IgD-negative memory B cell (primary cell): ENCODE measurements around the gene ZCCHC3. TPM values are rescaled to one million over a fixed set of nuclear protein-coding genes. Genes with fewer than 3 reads are reported as not detected.

Experiments
- H3K27ac Mint-ChIP-seq, 3 donors: one replicate each; pipeline ENCODE4 v1.8.0; 2020 to 2022; ENCODE audit warnings: mild to moderate bottlenecking in 3 of 3, mixed read lengths in 3 of 3, moderate library complexity in 1 of 3
- H3K27me3 Mint-ChIP-seq: one replicate; pipeline ENCODE4 v1.8.0; 2021; ENCODE audit warnings: mixed read lengths
- H3K36me3 Mint-ChIP-seq: one replicate; pipeline ENCODE4 v1.8.0; 2020; ENCODE audit warnings: mild to moderate bottlenecking, mixed read lengths
- H3K4me1 Mint-ChIP-seq, 3 donors: one replicate each; pipeline ENCODE4 v1.8.0; 2020 to 2022; ENCODE audit warnings: mixed read lengths in 3 of 3, mild to moderate bottlenecking in 1 of 3
- H3K4me3 Mint-ChIP-seq, 4 donors: one replicate each; pipeline ENCODE4 v1.8.0; 2020 to 2022; ENCODE audit warnings: mild to moderate bottlenecking in 4 of 4, mixed read lengths in 4 of 4, moderate library complexity in 3 of 4
- H3K9me3 Mint-ChIP-seq, 3 donors: one replicate each; pipeline ENCODE4 v1.8.0; 2020 to 2021; ENCODE audit warnings: mixed read lengths in 3 of 3, mild to moderate bottlenecking in 1 of 3
- polyA plus RNA-seq: library from polyadenylated mRNA; unstranded; fragments of 300-500 nt; fragmentation: Illumina TruSeq; gene quantifications from one replicate; pipeline ENCODE4 v1.2.3, GENCODE V29; 2021

Gene ZCCHC3
- polyA plus RNA-seq, 1 donor from 2014 or later = 16.7 TPM

DNA sequence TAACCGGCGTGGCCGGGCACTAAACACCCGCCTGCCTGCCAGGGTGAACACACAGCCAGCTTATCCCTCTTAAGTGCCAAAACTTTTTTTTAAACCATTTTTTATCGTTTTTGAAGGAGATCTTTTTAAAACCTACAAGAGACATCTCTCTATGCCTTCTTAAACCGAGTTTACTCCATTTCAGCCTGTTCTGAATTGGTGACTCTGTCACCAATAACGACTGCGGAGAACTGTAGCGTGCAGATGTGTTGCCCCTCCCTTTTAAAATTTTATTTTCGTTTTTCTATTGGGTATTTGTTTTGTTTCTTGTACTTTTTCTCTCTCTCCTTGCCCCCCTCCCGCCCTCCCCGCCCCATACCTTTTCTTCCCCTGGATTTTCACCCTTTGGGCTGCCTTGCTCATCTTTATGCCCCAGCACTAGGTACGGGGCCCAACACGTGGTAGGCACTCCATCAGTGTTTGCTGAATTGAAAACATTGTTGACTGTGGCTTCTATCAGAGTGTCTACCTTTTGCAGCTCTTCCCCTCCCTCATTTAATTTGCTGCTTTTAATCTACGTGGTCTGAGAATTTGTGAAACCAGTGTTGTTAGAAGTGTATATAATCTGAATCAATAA is 1.5 kb downstream of the ZCCHC3 start:
- Mint-ChIP-seq H3K27ac (peak overlapping the region; percentile 99 to 100 (median 100)), H3K36me3 (peaks cover 4% of the 10 kb centered on the region), H3K4me3 (peak overlapping the region; percentile 98 to 100 (median 100)), H3K4me1 (peaks cover 23 to 40% (median 29%) of the 10 kb centered on the region in 3 donors), H3K27me3 (no peaks in the 10 kb centered on the region), H3K9me3 (no peaks in the 10 kb centered on the region)

DNA sequence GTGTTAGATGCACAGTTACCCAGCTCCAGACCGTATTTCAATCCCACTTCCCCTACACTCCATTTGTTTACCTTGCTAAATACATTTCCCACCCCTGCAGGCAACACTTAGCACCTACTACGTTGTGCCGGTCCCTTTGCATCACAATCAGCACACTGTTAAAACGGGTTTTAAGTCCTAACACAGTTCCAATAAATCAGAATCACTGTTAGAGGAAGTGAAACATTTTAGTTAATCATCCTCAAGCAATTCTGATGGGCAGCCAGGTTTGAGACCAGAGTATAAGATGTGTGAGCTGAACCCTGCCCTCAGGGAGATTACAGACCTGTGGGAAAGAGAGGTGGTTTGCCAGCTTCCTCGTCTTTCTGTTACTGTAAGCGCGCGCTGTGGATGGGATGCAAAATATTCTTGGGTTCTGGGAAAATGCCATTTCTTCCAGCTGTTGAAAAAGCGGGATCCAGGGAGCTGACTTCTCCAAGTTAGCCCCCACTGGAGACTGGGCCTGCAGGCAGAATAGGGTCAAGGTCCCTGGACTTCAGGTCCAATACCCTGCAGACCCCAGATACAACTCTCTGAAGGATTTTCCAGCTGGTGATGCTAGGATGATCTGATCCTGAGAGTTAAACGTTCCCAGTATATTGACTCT is 3.1 kb downstream of the ZCCHC3 start:
- Mint-ChIP-seq H3K4me1 (peaks cover 23 to 41% (median 29%) of the 10 kb centered on the region in 3 donors), H3K9me3 (no peaks in the 10 kb centered on the region), H3K36me3 (peaks cover 4% of the 10 kb centered on the region), H3K27ac (peak overlapping the region in 2 of 3 donors; percentile 46 to 100), H3K27me3 (no peaks in the 10 kb centered on the region), H3K4me3 (peak overlapping the region; percentile 79 to 83 (median 82))

DNA sequence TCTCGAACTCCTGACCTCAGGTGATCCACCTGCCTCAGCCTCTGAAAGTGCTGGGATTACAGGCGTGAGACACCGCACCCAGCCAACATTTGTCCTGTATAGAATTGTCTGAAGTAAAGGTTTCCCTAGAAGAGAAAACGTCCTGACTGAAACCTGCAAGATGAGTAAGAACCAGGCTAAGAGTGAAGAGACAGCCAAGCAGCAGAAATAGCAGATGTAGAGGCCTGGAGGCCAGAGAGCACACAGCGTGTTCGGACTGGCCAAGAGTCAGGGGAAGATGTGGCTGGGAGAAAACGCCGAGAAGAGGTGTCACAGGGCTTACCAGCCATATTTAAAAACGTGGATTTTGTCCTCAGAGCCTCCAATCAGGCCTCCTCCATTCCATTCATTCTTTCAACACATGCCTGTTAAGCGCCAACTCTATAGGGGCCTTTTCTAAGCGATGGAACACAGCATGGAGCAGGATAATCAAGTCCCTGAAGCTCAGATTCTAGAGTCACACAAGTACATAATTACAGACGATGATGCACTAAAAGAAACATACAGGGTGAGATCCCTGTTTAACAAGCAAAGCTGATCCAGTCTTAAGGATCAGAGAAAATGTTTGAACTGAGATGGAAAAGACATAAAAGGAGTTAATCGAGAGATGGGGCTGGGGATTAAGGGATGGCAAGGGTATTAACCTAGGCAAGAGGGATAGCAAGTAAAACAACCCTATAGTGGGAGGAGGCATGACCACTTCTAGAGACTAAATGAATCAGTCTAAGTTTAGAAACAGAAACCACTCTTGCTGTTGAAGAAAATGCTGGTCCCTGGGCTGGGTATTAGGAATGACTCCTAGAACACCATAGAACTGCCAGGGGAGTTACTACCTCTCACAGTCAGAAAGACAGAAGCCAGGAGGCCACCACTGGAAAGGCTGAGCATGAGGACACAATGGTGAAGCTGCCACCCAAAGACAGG is 4.8 kb downstream of the ZCCHC3 start:
- H3K36me3 Mint-ChIP-seq = peaks cover 4% of the 10 kb centered on the region
- no peaks in the 10 kb centered on the region for H3K9me3 Mint-ChIP-seq
- no peaks in the 10 kb centered on the region for H3K27me3 Mint-ChIP-seq
- H3K4me1 Mint-ChIP-seq = peaks cover 19 to 35% (median 23%) of the 10 kb centered on the region in 3 donors
- peak overlapping the region in 1 of 4 donors; percentile 24 for H3K4me3 Mint-ChIP-seq
- H3K27ac Mint-ChIP-seq = peak overlapping the region in 2 of 3 donors; percentile 53 to 57

DNA sequence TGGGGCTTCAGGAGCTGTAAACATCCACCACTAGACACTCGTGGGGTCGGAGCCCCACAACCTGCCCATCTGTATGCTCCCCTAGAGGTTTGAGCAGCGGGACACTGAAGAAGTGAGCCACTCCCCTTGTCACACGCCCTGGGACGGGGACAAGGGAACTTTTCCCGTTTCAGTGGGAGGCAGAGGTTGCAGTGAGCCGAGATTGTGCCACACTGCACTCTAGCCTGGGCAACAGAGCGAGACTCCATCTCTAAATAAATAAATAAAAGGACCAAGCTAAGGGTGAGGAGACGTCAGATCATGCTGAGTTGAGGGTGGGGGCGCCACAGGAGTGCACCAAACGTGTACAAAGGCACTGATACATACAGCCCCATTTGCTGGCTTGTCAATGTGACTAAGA is 8.4 kb downstream of the ZCCHC3 start:
- Mint-ChIP-seq H3K4me1 (peaks cover 9 to 21% (median 13%) of the 10 kb centered on the region in 3 donors), H3K36me3 (peaks cover 3% of the 10 kb centered on the region), H3K9me3 (no peaks in the 10 kb centered on the region), H3K27me3 (no peaks in the 10 kb centered on the region), H3K27ac (peak overlapping the region in 1 of 3 donors; percentile 11), H3K4me3 (no peak overlapping the region)

DNA sequence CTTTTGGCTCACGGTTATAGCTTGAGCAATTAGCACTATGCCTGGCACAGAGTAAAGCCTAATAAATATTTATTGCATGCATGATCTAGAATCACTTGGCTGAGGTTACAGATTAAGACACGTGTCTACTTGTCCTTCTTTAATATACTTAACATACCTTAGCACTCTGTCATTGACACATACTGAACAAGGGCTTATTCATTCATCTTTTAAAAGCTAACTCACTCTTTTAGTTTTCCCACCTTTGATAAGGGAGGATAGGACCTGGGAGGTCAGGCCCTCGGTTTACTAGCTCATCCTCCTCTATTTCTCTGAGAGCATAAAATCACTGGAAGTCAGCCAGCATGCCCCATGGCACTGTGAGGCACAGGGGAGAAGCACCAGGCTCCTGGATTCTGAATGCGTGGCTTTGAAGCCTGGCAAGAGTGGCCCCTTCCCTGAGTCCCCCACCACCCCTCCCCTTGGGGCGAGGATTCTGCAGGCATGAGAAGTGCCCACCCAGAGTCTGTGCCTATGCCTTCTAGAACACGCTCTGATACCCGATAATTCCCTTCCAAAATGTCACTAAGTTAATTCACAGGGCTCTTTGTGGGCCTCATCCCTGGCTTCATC is 11.2 kb downstream of the ZCCHC3 start:
- no peaks in the 10 kb centered on the region for H3K9me3 Mint-ChIP-seq
- H3K27ac Mint-ChIP-seq = peak overlapping the region in 1 of 3 donors; percentile 53
- H3K27me3 Mint-ChIP-seq = no peaks in the 10 kb centered on the region
- H3K4me3 Mint-ChIP-seq = no peak overlapping the region
- H3K36me3 Mint-ChIP-seq = no peaks in the 10 kb centered on the region
- H3K4me1 Mint-ChIP-seq = peaks cover 10 to 20% (median 14%) of the 10 kb centered on the region in 3 donors

DNA sequence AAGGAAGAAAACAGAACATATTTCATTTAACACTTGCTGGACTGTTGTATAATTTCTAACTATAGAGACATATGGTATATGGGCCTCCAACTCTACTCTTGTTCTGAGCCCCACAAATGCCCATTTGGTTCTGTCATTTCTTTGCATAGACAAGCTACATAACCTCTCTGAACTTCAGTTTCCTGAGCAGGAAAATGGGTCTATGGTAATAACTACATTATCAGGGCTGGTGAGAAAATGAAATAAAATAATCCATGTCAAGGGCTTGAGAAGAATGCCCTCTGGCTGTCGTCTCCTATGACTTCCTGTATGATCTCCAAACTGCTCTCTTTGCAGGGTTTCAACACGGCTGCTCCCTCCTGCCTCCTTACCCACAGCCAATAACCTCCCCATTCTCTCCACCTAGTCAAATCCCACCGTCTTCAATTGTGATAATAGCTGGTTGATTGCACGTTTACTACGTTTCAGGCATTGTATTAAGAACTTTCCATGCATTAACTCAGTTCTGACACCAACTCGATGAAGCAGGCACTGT is 12.0 kb downstream of the ZCCHC3 start:
- Mint-ChIP-seq H3K27me3 (no peaks in the 10 kb centered on the region), H3K9me3 (no peaks in the 10 kb centered on the region), H3K4me3 (peak overlapping the region; percentile 5 to 79 (median 51)), H3K4me1 (peaks cover 10 to 20% (median 15%) of the 10 kb centered on the region in 3 donors), H3K36me3 (peaks cover 1% of the 10 kb centered on the region), H3K27ac (peak overlapping the region in 1 of 3 donors; percentile 24)

DNA sequence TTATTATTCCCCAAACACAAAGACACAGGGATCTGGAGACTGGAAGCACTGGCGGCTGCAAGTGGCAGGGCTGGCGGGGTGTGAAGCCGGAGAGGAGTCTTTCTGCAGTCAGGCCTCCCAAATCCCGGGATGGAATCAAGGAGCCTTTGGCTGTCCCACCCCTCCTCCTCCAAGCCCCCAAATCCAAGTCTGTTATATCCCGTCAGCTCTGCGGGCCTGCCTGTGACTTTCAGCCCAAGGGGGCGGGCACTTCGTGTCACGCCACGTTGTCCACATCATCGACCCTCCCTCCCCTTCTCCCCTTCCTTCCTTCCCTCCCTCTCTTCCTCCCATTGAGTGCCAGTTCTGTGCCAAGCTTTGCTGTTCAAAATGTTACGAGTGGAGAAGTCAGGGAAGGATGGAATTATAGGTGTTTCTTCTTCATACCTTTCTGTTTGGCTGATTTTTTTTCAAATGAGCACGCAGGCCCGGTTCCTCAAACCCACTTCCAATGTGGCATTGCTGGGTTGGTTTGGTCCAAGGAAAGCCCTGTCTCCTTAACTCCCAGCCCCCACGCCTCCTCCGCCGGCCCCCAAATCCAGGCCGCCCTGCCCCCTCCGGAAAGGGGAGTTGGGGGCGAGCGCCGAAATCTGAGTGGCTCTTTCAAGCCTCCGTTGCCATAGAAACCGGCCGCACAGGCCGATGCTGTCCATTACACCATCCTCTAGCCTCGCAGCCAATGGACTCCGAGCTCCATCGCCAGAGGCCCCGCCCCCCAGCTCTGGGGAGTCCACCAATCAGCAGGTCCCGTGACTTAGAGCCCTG is 12.7 kb downstream of the ZCCHC3 start:
- peak overlapping the region; percentile 76 to 94 (median 88) for H3K4me3 Mint-ChIP-seq
- no peaks in the 10 kb centered on the region for H3K9me3 Mint-ChIP-seq
- H3K36me3 Mint-ChIP-seq = peaks cover 1% of the 10 kb centered on the region
- peaks cover 10 to 20% (median 15%) of the 10 kb centered on the region in 3 donors for H3K4me1 Mint-ChIP-seq
- H3K27me3 Mint-ChIP-seq = no peaks in the 10 kb centered on the region
- peak overlapping the region; percentile 80 to 92 (median 88) for H3K27ac Mint-ChIP-seq

DNA sequence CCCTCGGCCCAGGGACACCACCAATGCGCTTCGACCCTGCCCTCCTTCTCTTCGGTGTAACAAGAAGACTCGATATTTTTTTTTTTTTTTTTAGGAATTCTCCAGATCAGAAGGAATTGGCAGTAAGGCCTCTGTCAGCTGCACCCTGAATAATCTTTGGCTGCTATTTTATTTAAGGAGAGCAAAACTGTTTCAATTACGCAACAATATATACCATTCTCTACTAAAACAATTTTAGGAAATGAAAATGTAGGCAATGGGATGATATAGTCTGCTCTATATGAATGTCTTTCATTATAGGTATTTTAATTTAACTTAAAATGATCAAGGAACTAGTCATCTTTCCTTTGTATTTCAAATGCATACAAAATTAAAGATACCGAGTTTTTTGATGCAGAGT is 13.3 kb downstream of the ZCCHC3 start:
- no peaks in the 10 kb centered on the region for H3K9me3 Mint-ChIP-seq
- peak overlapping the region; percentile 76 to 94 (median 88) for H3K4me3 Mint-ChIP-seq
- H3K27me3 Mint-ChIP-seq = no peaks in the 10 kb centered on the region
- H3K27ac Mint-ChIP-seq = peak overlapping the region; percentile 80 to 92 (median 88)
- H3K4me1 Mint-ChIP-seq = peaks cover 10 to 20% (median 15%) of the 10 kb centered on the region in 3 donors
- peaks cover 1% of the 10 kb centered on the region for H3K36me3 Mint-ChIP-seq

DNA sequence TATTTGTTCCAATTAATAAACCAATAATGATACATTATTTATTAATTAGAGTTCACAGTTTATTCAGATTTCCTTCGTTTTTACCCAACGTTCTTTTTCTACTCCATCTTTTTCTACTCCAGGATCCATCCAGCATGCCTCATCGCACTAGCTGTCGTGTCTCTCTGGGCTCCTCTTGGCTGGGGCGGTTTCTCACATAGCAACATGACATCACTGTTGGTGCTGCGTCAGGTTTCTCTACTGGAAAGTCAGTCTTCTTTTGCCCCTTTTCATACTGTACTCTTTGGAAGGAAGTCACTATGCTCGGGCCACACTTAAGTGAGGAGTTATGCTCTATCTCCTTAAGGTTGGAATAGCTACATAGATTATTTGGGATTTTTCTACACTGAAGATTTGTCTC is 14.2 kb downstream of the ZCCHC3 start:
- H3K9me3 Mint-ChIP-seq = no peaks in the 10 kb centered on the region
- H3K27me3 Mint-ChIP-seq = no peaks in the 10 kb centered on the region
- peaks cover 10 to 20% (median 15%) of the 10 kb centered on the region in 3 donors for H3K4me1 Mint-ChIP-seq
- peaks cover 1% of the 10 kb centered on the region for H3K36me3 Mint-ChIP-seq
- peak overlapping the region in 3 of 4 donors; percentile 20 to 55 (median 40) for H3K4me3 Mint-ChIP-seq
- H3K27ac Mint-ChIP-seq = no peak overlapping the region

DNA sequence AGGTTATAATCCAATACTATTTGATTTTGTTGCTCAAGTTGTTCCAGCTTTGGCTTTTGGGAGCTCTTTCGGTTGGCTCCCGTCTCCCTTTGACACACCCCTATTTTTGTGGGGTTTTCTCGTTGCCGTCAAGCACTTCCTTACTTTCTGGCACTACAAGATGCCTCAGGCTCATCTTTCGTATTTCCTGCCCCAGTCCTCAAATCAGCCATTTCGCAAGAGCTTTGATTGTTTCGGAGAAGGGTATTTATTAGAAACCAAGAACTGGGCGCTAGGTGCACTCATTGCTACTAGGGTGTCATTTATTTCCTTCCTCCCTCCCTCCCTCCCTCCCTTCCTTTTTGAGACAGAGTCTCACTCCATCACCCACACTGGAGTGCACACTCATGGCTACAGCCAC is 14.7 kb downstream of the ZCCHC3 start:
- H3K4me3 Mint-ChIP-seq = no peak overlapping the region
- H3K36me3 Mint-ChIP-seq = peaks cover 2% of the 10 kb centered on the region
- no peaks in the 10 kb centered on the region for H3K27me3 Mint-ChIP-seq
- H3K27ac Mint-ChIP-seq = no peak overlapping the region
- no peaks in the 10 kb centered on the region for H3K9me3 Mint-ChIP-seq
- peaks cover 10 to 20% (median 15%) of the 10 kb centered on the region in 3 donors for H3K4me1 Mint-ChIP-seq

DNA sequence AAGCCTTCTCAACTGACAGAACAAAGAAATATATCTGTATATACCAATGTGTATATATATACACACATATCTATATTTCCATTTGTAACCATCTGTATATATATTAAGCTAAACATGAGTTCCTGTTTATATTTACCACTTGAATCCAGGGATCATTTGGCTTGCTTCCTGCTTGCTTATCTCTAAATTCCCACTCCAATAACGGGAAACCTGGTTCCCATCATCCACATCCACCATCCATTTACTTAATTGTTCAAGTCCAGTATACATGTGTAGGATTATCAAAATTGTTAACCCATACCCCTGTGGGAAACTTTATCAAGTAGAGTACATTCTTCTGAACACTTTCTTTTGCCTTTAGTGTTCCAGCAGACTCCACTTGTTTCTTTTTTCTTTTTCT is 15.5 kb downstream of the ZCCHC3 start:
- Mint-ChIP-seq H3K36me3 (peaks cover 3% of the 10 kb centered on the region), H3K4me3 (peak overlapping the region in 2 of 4 donors; percentile 33 to 51), H3K27ac (no peak overlapping the region), H3K4me1 (peaks cover 10 to 20% (median 15%) of the 10 kb centered on the region in 3 donors), H3K9me3 (no peaks in the 10 kb centered on the region), H3K27me3 (no peaks in the 10 kb centered on the region)

DNA sequence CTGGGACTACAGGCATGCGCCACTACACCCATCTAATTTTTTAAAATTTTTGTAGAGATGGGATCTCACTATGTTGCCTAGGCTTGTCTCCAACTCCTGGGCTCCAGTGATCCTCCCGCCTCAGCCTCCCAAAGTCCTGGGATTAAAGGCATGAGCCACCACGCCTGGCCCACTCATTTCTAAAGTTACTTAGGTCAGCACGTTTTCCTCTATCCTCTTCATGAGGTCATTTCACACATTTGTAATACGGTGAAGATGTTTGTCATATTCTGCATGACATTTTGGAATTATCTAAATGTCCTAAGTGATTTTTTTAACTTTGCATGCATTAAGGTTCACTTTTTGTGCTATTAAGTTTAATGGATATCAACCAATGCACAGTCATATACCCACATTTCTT is 16.0 kb downstream of the ZCCHC3 start:
- Mint-ChIP-seq H3K36me3 (peaks cover 3% of the 10 kb centered on the region), H3K9me3 (no peaks in the 10 kb centered on the region), H3K4me1 (peaks cover 10 to 20% (median 15%) of the 10 kb centered on the region in 3 donors), H3K27me3 (no peaks in the 10 kb centered on the region), H3K27ac (no peak overlapping the region), H3K4me3 (no peak overlapping the region)

DNA sequence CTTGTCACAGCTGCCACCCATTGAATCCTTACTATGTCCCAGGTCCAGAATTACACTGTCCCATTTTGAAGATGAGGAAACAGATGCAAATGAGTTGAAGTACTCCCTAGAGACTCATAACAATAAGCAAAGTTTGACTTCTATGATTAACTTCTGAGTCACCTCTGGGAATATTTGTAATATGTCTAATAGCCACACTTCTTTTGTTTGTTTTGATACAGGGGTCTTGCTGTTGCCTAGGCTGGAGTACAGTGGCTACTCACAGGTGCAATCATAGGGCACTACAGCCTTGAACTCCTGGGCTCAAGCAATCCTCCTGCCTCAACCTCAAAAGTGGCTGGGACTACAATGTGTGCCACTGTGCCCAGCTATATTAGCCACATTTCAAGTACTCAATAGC is 16.6 kb downstream of the ZCCHC3 start:
- peaks cover 10 to 20% (median 15%) of the 10 kb centered on the region in 3 donors for H3K4me1 Mint-ChIP-seq
- no peaks in the 10 kb centered on the region for H3K27me3 Mint-ChIP-seq
- no peaks in the 10 kb centered on the region for H3K9me3 Mint-ChIP-seq
- peaks cover 3% of the 10 kb centered on the region for H3K36me3 Mint-ChIP-seq
- H3K27ac Mint-ChIP-seq = no peak overlapping the region
- H3K4me3 Mint-ChIP-seq = no peak overlapping the region
